Neutrophil (primary cell): ENCODE data around the gene TMEM92.

Experiments
- H3K27ac ChIP-seq: fragments of 200-600 bp; sonication (generic); 2 replicates; pipeline ENCODE4 v1.5.1; 2016; ENCODE audit warnings: mild to moderate bottlenecking, moderate library complexity
- H3K27me3 ChIP-seq: fragments of 200-600 bp; sonication (generic); 2 replicates; pipeline ENCODE4 v1.6.0; 2016; ENCODE audit warnings: mild to moderate bottlenecking
- H3K36me3 ChIP-seq: fragments of 200-600 bp; sonication (generic); 2 replicates; pipeline ENCODE4 v1.5.1; 2017
- H3K4me1 ChIP-seq, 2 experiments: fragments of 200-600 bp in 1 of 2; sonication (generic) in 1 of 2; 1 replicate in 1 of 2; 2 replicates in 1 of 2; pipeline versions ENCODE4 v1.5.1 to v1.6.1; 2013 to 2016; ENCODE audit warnings: low read depth in 1 of 2, low read length in 1 of 2, mild to moderate bottlenecking in 1 of 2, moderate library complexity in 1 of 2; ENCODE audit not compliant: control insufficient read depth in 1 of 2, insufficient read depth in 1 of 2
- H3K4me3 ChIP-seq, 2 experiments: fragments of 200-600 bp in 1 of 2; sonication (generic) in 1 of 2; 1 replicate in 1 of 2; 2 replicates in 1 of 2; pipeline ENCODE4 v1.5.1; 2013 to 2016; ENCODE audit warnings: low read depth in 1 of 2, low read length in 1 of 2, mild to moderate bottlenecking in 1 of 2, moderate library complexity in 1 of 2
- H3K9me3 ChIP-seq: fragments of 200-600 bp; sonication (generic); 2 replicates; pipeline ENCODE4 v1.5.1; 2016
- TF ChIP-seq, protein P1 (sequence below): fragments of 200-600 bp; sonication (generic); IDR thresholded peaks from 2 replicates; pipeline ENCODE4 v1.5.1; 2016; ENCODE audit warnings: antibody characterized with exemption

Gene TMEM92

DNA sequence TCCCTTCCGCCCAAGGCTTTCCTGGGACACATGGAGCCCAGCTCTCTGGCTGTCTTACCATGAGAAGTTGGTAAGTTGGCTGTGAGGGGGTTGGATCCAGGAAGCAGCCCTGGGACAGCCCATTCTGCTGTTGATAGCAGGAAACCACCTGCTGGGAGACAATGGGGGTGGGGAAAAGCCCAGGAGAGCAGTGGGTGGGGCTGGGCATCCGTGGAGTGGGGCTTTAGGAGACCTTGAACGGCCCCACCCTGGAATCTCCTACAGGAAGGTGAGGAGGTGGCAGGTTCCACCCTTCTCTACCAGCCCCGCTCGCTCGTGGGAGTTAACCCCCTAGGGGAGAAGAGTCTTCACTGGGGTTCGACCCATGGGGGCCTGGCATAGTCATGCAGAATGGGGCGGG lies 5.8 kb downstream of the TMEM92 start:
- Histone ChIP-seq H3K4me3 (no peak overlapping the region), H3K4me1 (peaks cover 99% of the 10 kb centered on the region in 2 experiments), H3K27ac (peak overlapping the region; percentile 89), H3K9me3 (no peaks in the 10 kb centered on the region), H3K27me3 (no peaks in the 10 kb centered on the region), H3K36me3 (peaks cover 17% of the 10 kb centered on the region)
- TF ChIP-seq, protein P1, sequence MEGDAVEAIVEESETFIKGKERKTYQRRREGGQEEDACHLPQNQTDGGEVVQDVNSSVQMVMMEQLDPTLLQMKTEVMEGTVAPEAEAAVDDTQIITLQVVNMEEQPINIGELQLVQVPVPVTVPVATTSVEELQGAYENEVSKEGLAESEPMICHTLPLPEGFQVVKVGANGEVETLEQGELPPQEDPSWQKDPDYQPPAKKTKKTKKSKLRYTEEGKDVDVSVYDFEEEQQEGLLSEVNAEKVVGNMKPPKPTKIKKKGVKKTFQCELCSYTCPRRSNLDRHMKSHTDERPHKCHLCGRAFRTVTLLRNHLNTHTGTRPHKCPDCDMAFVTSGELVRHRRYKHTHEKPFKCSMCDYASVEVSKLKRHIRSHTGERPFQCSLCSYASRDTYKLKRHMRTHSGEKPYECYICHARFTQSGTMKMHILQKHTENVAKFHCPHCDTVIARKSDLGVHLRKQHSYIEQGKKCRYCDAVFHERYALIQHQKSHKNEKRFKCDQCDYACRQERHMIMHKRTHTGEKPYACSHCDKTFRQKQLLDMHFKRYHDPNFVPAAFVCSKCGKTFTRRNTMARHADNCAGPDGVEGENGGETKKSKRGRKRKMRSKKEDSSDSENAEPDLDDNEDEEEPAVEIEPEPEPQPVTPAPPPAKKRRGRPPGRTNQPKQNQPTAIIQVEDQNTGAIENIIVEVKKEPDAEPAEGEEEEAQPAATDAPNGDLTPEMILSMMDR = no peak

DNA sequence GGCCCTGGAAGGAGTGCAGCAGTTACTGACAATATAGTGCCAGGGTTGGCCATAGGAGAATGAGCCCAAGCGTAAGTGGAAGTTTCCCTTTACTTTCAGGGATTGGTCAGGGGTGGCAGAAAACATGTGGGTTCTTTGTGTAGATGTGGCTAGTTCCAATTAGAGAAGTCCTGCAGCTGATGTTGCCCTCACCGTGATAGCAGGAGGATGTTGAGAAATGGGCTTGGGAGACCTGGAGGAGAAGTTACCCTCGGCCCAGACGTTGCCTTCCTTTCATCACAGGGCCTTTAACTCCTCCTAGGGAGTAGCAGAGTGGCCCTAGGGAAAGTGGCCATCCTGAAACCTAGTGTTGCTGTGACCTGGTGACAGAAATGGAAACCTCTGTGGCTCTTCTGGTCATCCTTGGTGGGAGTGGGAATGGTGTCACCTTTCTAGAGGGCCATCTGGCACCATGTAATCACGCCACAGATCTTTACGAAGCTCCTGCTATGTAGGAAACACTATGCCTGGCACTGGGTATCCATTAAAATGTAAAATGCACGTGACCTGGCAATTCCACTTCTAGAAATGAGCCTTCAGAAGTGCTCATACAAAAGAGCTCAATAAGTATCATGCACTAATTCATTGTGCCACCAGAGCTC lies 6.7 kb downstream of the TMEM92 start:
- TF ChIP-seq, protein P1 = no peak
- Histone ChIP-seq H3K4me1 (peaks cover 99% of the 10 kb centered on the region in 2 experiments), H3K36me3 (peaks cover 17% of the 10 kb centered on the region), H3K27me3 (no peaks in the 10 kb centered on the region), H3K27ac (peak overlapping the region; percentile 89), H3K4me3 (peak overlapping the region; percentile 34 to 41), H3K9me3 (no peaks in the 10 kb centered on the region)

DNA sequence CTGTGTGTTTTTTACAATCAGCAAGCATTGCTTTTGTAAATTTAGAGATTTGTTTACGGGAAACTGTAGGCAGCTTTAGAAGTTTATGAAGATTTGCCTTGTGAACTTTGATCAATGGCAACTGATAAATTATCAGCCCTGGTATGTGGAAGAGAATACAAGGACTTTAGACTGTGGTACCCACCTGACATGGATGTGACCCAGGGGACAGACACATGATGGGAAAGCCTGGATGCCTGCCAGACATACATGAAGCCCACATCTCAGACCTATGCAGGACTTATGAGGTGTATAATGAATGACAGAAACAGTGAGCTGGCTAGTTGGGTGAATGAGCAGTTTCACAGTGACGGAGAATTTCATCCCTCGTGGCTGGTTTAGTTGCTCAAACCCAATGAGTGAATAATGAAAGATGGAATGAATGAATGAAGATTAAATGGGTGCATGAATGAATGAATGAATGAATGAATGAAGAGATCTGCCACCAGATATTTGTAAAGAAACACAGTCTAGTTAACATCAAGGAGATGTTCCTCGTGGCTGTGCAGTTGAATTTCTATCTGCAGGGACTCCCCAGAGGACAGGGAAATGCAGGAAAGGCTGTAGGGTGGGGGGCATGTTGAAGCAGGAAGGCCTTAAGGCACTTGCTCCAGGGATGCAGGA lies 7.6 kb downstream of the TMEM92 start:
- Histone ChIP-seq H3K36me3 (peaks cover 17% of the 10 kb centered on the region), H3K4me3 (peak overlapping the region in 1 of 2 experiments; percentile 41), H3K9me3 (no peaks in the 10 kb centered on the region), H3K27ac (peak overlapping the region; percentile 89), H3K27me3 (no peaks in the 10 kb centered on the region), H3K4me1 (peaks cover 99 to 100% of the 10 kb centered on the region in 2 experiments)
- TF ChIP-seq, protein P1 = no peak

DNA sequence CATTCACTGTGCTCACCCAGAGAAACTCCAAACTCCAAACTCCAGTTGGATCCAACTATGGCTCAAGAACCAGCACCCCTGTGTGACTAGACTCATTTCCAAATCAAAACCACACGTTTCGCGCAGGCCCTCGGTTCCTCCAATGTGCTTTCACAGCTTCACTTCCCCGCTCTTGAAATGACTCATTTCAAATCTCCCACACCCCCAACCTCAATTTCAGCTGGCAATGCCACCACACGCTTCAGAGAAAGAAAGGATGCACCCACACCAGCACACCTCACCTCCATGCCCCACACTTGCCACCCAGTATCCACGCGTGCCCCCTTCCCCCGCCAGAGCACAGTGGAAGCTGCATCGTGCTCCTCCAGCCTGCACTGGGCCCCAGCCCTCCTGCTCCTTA lies 9.0 kb downstream of the TMEM92 start:
- Histone ChIP-seq H3K4me1 (peaks cover 99 to 100% of the 10 kb centered on the region in 2 experiments), H3K27ac (peak overlapping the region; percentile 89)
- TF ChIP-seq, protein P1 = no peak

DNA sequence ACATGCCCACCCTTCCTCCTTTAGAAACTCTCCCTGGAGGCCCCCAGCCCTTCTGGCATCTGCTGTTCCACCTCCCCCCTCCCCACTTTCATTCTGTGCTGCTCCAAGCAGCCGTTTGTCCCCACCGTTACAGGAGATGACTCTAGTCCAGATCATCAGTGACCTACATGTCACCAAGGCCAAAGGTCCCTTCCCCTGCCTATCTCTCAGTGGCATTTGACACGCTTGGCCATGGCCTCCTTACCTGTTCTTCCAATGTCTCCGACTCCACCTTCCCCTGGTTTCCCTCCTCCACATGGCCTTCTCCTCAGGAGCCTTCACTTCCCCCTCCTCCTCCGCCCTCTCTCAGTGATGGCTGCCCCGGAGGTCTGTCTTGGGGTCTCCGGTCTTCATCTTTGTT lies 9.4 kb downstream of the TMEM92 start:
- peaks cover 99 to 100% of the 10 kb centered on the region in 2 experiments for H3K4me1 ChIP-seq
- no peaks in the 10 kb centered on the region for H3K27me3 ChIP-seq
- peak overlapping the region in 1 of 2 experiments; percentile 23 for H3K4me3 ChIP-seq
- TF ChIP-seq, protein P1 = no peak
- peak overlapping the region; percentile 89 for H3K27ac ChIP-seq
- peaks cover 17% of the 10 kb centered on the region for H3K36me3 ChIP-seq
- H3K9me3 ChIP-seq = no peaks in the 10 kb centered on the region

More for the DNA sequence above, 9.0 kb downstream of the TMEM92 start:
- Histone ChIP-seq H3K9me3 (no peaks in the 10 kb centered on the region), H3K27me3 (no peaks in the 10 kb centered on the region), H3K4me3 (peak overlapping the region; percentile 23 to 34), H3K36me3 (peaks cover 17% of the 10 kb centered on the region)
